Nephron (organoid): ENCODE measurements around the gene KIRREL3.

Experiments
- H3K27ac Mint-ChIP-seq, 3 experiments: 2 replicates each; pipeline ENCODE4 v1.8.0; 2020; ENCODE audit warnings: mixed read lengths in 3 of 3, mild to moderate bottlenecking in 2 of 3, moderate library complexity in 1 of 3
- H3K27me3 Mint-ChIP-seq: 2 replicates; pipeline ENCODE4 v1.8.0; 2021; ENCODE audit warnings: low read depth, mild to moderate bottlenecking, moderate library complexity, mixed read lengths
- H3K36me3 Mint-ChIP-seq: 2 replicates; pipeline ENCODE4 v1.8.0; 2020; ENCODE audit warnings: low read depth, mixed read lengths
- H3K4me1 Mint-ChIP-seq: 2 replicates; pipeline ENCODE4 v1.8.0; 2020; ENCODE audit warnings: mixed read lengths
- H3K4me3 Mint-ChIP-seq, 3 experiments: 2 replicates each; pipeline ENCODE4 v1.8.0; 2020; ENCODE audit warnings: mild to moderate bottlenecking in 3 of 3, mixed read lengths in 3 of 3, moderate library complexity in 2 of 3
- H3K9me3 Mint-ChIP-seq: 2 replicates; pipeline ENCODE4 v1.8.0; 2020; ENCODE audit warnings: mixed read lengths
- CTCF ChIP-seq, 3 experiments: fragments of 200-600 bp; sonication (generic); IDR thresholded peaks; one replicate each; pipeline ENCODE4 v1.5.0; 2021; ENCODE audit warnings: antibody characterized with exemption in 3 of 3; ENCODE audit not compliant: unreplicated experiment in 3 of 3

Gene KIRREL3

DNA sequence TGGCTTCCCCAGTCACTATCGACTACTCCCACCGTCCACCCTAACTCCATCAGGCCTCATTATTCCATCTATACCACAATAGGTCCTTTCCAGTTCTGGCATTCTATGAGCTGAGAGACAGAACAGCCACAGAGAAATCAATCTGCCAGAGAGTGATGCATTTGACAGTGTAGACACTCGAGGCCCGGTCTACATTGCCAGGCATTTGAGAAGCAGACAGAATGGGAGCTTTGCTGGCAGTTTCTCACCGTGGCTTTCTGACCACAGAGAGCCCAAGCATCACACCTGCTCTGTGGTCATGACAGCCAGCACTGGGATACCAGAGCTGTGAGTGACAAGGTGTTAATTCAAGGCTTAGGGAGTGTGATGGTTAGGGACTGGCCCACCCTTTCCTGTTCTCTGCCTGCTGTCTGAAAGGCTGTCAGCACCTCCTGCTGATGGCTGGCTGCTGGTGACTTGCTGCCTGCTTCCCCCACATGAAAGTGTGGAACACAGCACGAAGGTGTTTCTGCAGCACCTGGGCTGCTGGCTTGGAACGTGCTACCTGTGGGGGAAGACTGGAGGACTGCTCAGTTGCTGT lies 137.8 kb downstream of the KIRREL3 start:
- Mint-ChIP-seq H3K9me3 (peaks cover 2% of the 10 kb centered on the region), H3K27ac (no peak overlapping the region), H3K27me3 (peaks cover 19% of the 10 kb centered on the region), H3K4me1 (peaks cover 11% of the 10 kb centered on the region), H3K4me3 (no peak overlapping the region), H3K36me3 (no peaks in the 10 kb centered on the region)
- TF ChIP-seq CTCF (IDR thresholded peaks at IDR 0.05; ENCODE audit: unreplicated experiment in 3 of 3): no peak

DNA sequence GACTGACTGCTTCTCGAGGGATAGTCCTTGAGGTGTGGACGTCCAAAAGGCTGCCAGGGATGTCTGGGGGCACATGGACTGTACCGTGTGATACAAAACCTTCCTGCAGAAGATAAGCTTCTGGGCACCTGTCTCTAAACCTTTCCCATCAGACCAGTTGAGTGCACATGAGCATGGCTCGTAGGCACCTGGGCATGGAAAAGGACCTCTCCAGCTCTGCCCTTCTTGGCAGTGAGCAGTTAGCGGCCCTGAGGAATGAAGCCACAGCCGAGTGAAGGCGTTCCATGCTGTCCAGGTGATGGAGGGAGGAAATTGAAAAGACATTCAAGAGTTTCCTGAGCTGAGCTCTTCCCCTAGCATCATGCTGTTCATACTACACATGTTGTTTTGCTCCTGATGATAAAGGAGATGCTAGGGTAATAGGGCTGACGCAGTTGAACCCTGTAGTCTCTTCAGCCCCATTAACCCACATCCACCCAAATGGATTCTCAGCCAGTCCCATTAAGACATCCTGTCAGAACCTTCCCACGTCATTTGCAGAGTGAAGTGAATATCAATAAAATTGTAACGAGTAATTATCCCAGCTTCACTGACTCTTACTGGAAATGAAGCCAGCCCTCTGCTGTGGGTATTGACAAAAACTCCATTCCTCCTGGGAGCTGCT lies 138.6 kb downstream of the KIRREL3 start:
- no peak overlapping the region for H3K4me3 Mint-ChIP-seq
- TF ChIP-seq CTCF (IDR thresholded peaks at IDR 0.05; ENCODE audit: unreplicated experiment in 3 of 3): no peak

DNA sequence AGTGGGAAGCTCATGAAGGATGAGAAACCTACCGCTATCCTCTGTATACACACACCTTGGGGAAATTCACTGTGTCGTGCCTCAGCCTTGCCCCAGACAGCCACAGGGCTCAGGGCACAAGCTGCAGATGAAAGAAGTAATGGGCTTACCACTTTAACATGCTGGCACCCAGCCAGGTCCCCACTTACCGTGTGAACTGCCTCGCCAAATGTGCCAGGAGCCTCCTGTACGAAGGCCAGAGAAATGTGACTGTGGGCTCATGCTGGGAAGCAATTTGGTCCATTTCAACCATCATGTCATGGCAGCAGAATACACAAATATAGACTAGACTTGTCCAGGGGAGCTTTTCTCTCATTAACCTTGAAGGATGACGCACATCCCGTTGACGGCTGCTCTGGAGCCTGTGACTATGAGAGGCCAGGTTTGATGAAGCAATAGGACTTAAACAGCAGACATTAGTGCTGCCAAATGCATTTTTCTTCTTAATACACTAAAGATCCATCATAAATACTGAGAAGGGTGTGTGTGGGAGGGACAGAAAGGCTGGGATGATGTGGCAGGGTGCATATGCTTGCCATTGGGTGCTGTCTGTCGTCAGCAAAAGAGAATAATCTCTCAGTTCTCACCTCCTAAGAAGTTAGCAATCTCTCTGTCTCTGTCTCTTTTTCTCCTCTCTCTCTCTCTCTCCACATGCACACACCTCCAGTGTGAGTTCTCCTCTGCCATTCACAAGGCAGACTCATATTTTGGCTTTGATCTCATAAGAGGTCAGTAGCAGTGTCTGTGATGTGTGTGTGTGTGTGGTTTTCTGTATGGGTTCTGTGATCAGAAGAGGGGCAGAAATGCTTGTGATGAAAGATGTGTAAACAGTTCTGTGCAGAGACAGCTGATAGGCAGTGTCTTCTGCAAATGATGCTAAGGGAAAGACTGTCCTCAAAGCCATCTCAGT lies 142.4 kb downstream of the KIRREL3 start:
- peak overlapping the region in 1 of 3 experiments; percentile 50 for H3K27ac Mint-ChIP-seq
- peaks cover 11% of the 10 kb centered on the region for H3K27me3 Mint-ChIP-seq
- H3K9me3 Mint-ChIP-seq: peaks cover 2% of the 10 kb centered on the region
- no peak overlapping the region for H3K4me3 Mint-ChIP-seq
- H3K36me3 Mint-ChIP-seq: no peaks in the 10 kb centered on the region
- no peak for TF ChIP-seq CTCF (IDR thresholded peaks at IDR 0.05; ENCODE audit: unreplicated experiment in 3 of 3)
- H3K4me1 Mint-ChIP-seq: peaks cover 10% of the 10 kb centered on the region

More for the DNA sequence above, 138.6 kb downstream of the KIRREL3 start:
- H3K27ac Mint-ChIP-seq: no peak overlapping the region
- H3K36me3 Mint-ChIP-seq: no peaks in the 10 kb centered on the region
- peaks cover 11% of the 10 kb centered on the region for H3K4me1 Mint-ChIP-seq
- peaks cover 19% of the 10 kb centered on the region for H3K27me3 Mint-ChIP-seq
- peaks cover 2% of the 10 kb centered on the region for H3K9me3 Mint-ChIP-seq

DNA sequence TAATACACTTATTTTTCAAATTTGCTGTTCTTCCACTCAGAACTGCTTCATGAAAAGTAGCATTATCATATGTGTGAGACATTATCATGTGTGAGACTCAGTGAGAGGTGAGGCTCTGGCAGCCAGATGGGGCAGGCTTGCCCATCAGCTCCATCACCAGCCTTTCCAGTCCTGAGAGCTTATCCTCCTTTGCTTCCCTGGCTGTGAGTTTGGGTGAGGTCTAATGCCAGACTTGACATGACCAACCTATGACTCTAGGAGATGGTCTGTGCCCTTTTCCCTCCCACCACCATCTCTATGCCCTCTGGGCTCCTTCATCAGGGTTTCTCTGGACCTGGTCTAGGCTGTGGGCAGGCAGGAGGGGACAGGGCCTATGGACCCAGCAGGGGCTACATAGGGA lies 145.0 kb downstream of the KIRREL3 start:
- peaks cover 10% of the 10 kb centered on the region for H3K4me1 Mint-ChIP-seq
- TF ChIP-seq CTCF (IDR thresholded peaks at IDR 0.05; ENCODE audit: unreplicated experiment in 3 of 3): no peak
- H3K36me3 Mint-ChIP-seq: no peaks in the 10 kb centered on the region
- H3K4me3 Mint-ChIP-seq: no peak overlapping the region
- peak overlapping the region in 1 of 3 experiments; percentile 13 for H3K27ac Mint-ChIP-seq
- no peaks in the 10 kb centered on the region for H3K27me3 Mint-ChIP-seq
- H3K9me3 Mint-ChIP-seq: peaks cover 2% of the 10 kb centered on the region

- H3K9me3 Mint-ChIP-seq: no peaks in the 10 kb centered on the region
- peaks cover 10% of the 10 kb centered on the region for H3K4me1 Mint-ChIP-seq
- H3K4me3 Mint-ChIP-seq: no peak overlapping the region
- H3K27me3 Mint-ChIP-seq: no peaks in the 10 kb centered on the region
- TF ChIP-seq CTCF (IDR thresholded peaks at IDR 0.05; ENCODE audit: unreplicated experiment in 3 of 3): no peak
- no peaks in the 10 kb centered on the region for H3K36me3 Mint-ChIP-seq
- H3K27ac Mint-ChIP-seq: peak overlapping the region; percentile 9 to 63 (median 40)
Observed at GRCh38 chr11:126853732-126854131, 146.8 kb downstream of the KIRREL3 start.
